ENCODE measurements around the gene SSTR4. TPM values are rescaled to one million over a fixed set of nuclear protein-coding genes. Genes with fewer than 3 reads are reported as not detected.
A peak's percentile ranks its signal among the peaks of the same experiment; 100 is the strongest.

Gene SSTR4
- total and polyA plus RNA-seq, 2 of the 13 experiments (the other 11 are each of a cell fraction or from before 2014, with no cell fraction given): not detected

GRCh38 chr20:23066772-23067171 is 31.7 kb downstream of the SSTR4 start:
- FAIRE-seq (no peak), DNase-seq (ENCODE audit: low spot score) (no peak), ATAC-seq (no peak)
- H3K9ac ChIP-seq (ENCODE audit: insufficient read depth, low read depth, low read length): no peak overlapping the region
- BruUV-seq (replicated peaks): no TSS peak
- ChIA-PET POLR2A (no interaction called here), CTCF (ENCODE audit: low intra/inter-chr PET ratio, low total read pairs) (no interaction called here)
- peaks cover 9% of the 10 kb centered on the region for H3K4me1 ChIP-seq (ENCODE audit: insufficient read depth, low read length)
- no peaks in the 10 kb centered on the region for H3K79me2 ChIP-seq (ENCODE audit: insufficient read depth, low read length)
- no peaks in the 10 kb centered on the region for H3K36me3 ChIP-seq (replicated peaks in 1 of 2; ENCODE audit: control insufficient read depth in 1 of 2, insufficient read depth in 2 of 2, low read length in 2 of 2)
- no peaks in the 10 kb centered on the region for H4K20me1 ChIP-seq (ENCODE audit: insufficient read depth, low read length)
- no peaks in the 10 kb centered on the region for H3K27me3 ChIP-seq (ENCODE audit: control insufficient read depth in 1 of 2, insufficient read depth in 2 of 2, low read length in 2 of 2)
- no peaks in the 10 kb centered on the region for H3K9me3 ChIP-seq (ENCODE audit: low read length)
- H3K27ac ChIP-seq (ENCODE audit: extremely low read length, insufficient read depth, low read length): no peak overlapping the region
- intact Hi-C loops (cut with micrococcal nuclease; ENCODE audit: unreplicated experiment) (no loop called here), in situ Hi-C loops (cut with HindIII; ENCODE audit: extremely low pct_ligation_motif_present, low pct_unique_long_range_greater_than_20kb) (no loop called here)
- H3K4me3 ChIP-seq (replicated peaks in 1 of 3; ENCODE audit: insufficient read depth in 1 of 3, low read depth in 2 of 3, low read length in 3 of 3): no peak overlapping the region
- no peak overlapping the region for H2AFZ ChIP-seq (ENCODE audit: low read length)
- no peak overlapping the region for H3K4me2 ChIP-seq (ENCODE audit: low read depth, low read length)
- peak; percentile 97 for TF ChIP-seq CREB1 (IDR thresholded peaks at IDR 0.05)
- no peak for TF ChIP-seq CREB1 (CRISPR knock-in tag; IDR thresholded peaks at IDR 0.05)
- no peak for TF ChIP-seq SUZ12 (IDR thresholded peaks at IDR 0.05; ENCODE audit: low read depth, low read length)
- TF ChIP-seq ZHX2 (IDR thresholded peaks at IDR 0.05; ENCODE audit: low read depth): no peak
- no peak for TF ChIP-seq ZHX2 (CRISPR knock-in tag; IDR thresholded peaks at IDR 0.05; ENCODE audit: borderline replicate concordance)
- TF ChIP-seq DZIP1 (CRISPR knock-in tag; IDR thresholded peaks at IDR 0.05): no peak
- TF ChIP-seq TMF1 (CRISPR knock-in tag; IDR thresholded peaks at IDR 0.05; ENCODE audit: low read depth): no peak
- TF ChIP-seq ATF7 (IDR thresholded peaks at IDR 0.05): peak; percentile 100
- no peak for TF ChIP-seq ATF7 (CRISPR knock-in tag; IDR thresholded peaks at IDR 0.05)
- no peak for TF ChIP-seq ATF1 (CRISPR knock-in tag; IDR thresholded peaks at IDR 0.05)
- 39% methylated on average over 3 of the region's 3 CpGs for WGBS (ENCODE audit: low lambda C conversion rate)

Measured in HepG2 (cell line).